PC-3 (cell line): ENCODE data around the gene RNF141. TPM values are rescaled to one million over a fixed set of nuclear protein-coding genes. Genes with fewer than 3 reads are reported as not detected.

ENCODE experiments used
- ATAC-seq: fragments of 200-7000 bp; cut with Tn5 transposase; 2 replicates; pipeline ENCODE4 v1.9.1; 2020; ENCODE audit warnings: mild to moderate bottlenecking, moderate library complexity
- BruUV-seq: library from RNA; stranded (reverse); fragments of 400-500 nt; replicated peaks from 2 replicates; lab custom pipeline; 2021; lab: Mats Ljungman, UMichigan
- CTCF ChIA-PET: fragments of 300-600 bp; sonication (Branson Sonifier 250); formaldehyde crosslinking; loops from one replicate; lab custom pipeline; 2022; ENCODE audit warnings: antibody characterized with exemption; lab: Charles Lee
- POLR2A ChIA-PET: fragments of 300-600 bp; sonication (Branson Sonifier 250); formaldehyde crosslinking; loops from one replicate; lab custom pipeline; 2022; ENCODE audit warnings: antibody characterized with exemption; ENCODE audit not compliant: unreplicated experiment; lab: Charles Lee
- DNase-seq: peaks from one replicate; pipeline ENCODE4 v3.0.0-alpha.2; 2015
- H2AFZ ChIP-seq: fragments of 300-600 bp; sonication (generic); 2 replicates; pipeline ENCODE4 v1.6.0; 2016; ENCODE audit warnings: antibody characterized with exemption, low read length
- H3F3A ChIP-seq: fragments of 300-600 bp; sonication (generic); one replicate; pipeline ENCODE4 v1.6.0; 2017; ENCODE audit warnings: antibody characterized with exemption, low read length, control low read depth, mild to moderate bottlenecking; ENCODE audit not compliant: unreplicated experiment
- H3K27ac ChIP-seq: fragments of 300-600 bp; sonication (generic); 2 replicates; pipeline ENCODE4 v1.5.1; 2016; ENCODE audit warnings: mild to moderate bottlenecking, low read length
- H3K27me3 ChIP-seq: fragments of 300-600 bp; sonication (generic); 2 replicates; pipeline ENCODE4 v1.6.1; 2016; ENCODE audit warnings: low read length, mixed read lengths
- H3K36me3 ChIP-seq: fragments of 300-600 bp; sonication (generic); 2 replicates; pipeline ENCODE4 v1.6.1; 2016; ENCODE audit warnings: low read depth, mixed run types, low read length, mixed read lengths
- H3K4me1 ChIP-seq: fragments of 300-600 bp; sonication (generic); 2 replicates; pipeline ENCODE4 v1.5.1; 2016; ENCODE audit warnings: low read length; ENCODE audit not compliant: insufficient read depth
- H3K4me2 ChIP-seq: fragments of 300-600 bp; sonication (generic); 2 replicates; pipeline ENCODE4 v1.6.0; 2016; ENCODE audit warnings: low read length
- H3K4me3 ChIP-seq: fragments of 300-600 bp; sonication (generic); 2 replicates; pipeline ENCODE4 v1.5.1; 2016; ENCODE audit warnings: mild to moderate bottlenecking, low read length, mixed read lengths
- H3K79me2 ChIP-seq: fragments of 300-600 bp; sonication (generic); 2 replicates; pipeline ENCODE4 v1.6.1; 2017; ENCODE audit warnings: low read length, mixed read lengths
- H3K9ac ChIP-seq: fragments of 300-600 bp; sonication (generic); 2 replicates; pipeline ENCODE4 v1.6.0; 2016; ENCODE audit warnings: mild to moderate bottlenecking, low read length
- H3K9me2 ChIP-seq: fragments of 300-600 bp; sonication (generic); replicated peaks from 2 replicates; pipeline ENCODE4 v1.6.1; 2016; ENCODE audit warnings: mixed run types, low read length, mixed read lengths
- H3K9me3 ChIP-seq: fragments of 300-600 bp; sonication (generic); 2 replicates; pipeline ENCODE4 v1.6.1; 2016; ENCODE audit warnings: low read length, mixed read lengths
- H4K20me1 ChIP-seq: fragments of 300-600 bp; sonication (generic); 2 replicates; pipeline ENCODE4 v1.6.1; 2016; ENCODE audit warnings: low read length, mixed read lengths
- CTCF ChIP-seq: fragments of 300-600 bp; sonication (generic); conservative IDR thresholded peaks from 2 replicates; pipeline ENCODE4 v1.5.1; 2017; ENCODE audit warnings: antibody characterized with exemption, low read depth, mild to moderate bottlenecking, low read length
- EZH2 ChIP-seq: fragments of 300-600 bp; sonication (generic); IDR thresholded peaks from one replicate; pipeline ENCODE4 v1.6.1; 2017; ENCODE audit warnings: antibody characterized with exemption, mild to moderate bottlenecking, low read length; ENCODE audit not compliant: unreplicated experiment
- EZH2phosphoT487 ChIP-seq: fragments of 300-600 bp; sonication (generic); IDR thresholded peaks from 2 replicates; pipeline ENCODE4 v1.6.1; 2018; ENCODE audit warnings: mild to moderate bottlenecking, antibody characterized with exemption, low read length, borderline replicate concordance
- intact Hi-C: fragments of 100-400 bp; cut with micrococcal nuclease; formaldehyde crosslinking; loops from 2 replicates; pipeline ENCODE4 v1.9.0; 2023
- total RNA-seq: library from RNA; depleted of rRNA; stranded (reverse); fragments of >200 nt; gene quantifications from 2 replicates; pipeline ENCODE4 v1.2.3, GENCODE V29; 2014

The RNF141 gene
- total RNA-seq, 1 experiment from 2014 or later: 13.8 TPM

- Histone ChIP-seq H3K9ac (no peak overlapping the region), H3K4me1 (peaks cover 15% of the 10 kb centered on the region), H3F3A (no peaks in the 10 kb centered on the region), H3K4me3 (no peak overlapping the region), H3K79me2 (no peaks in the 10 kb centered on the region), H3K27ac (no peak overlapping the region), H3K9me3 (no peaks in the 10 kb centered on the region), H3K36me3 (no peaks in the 10 kb centered on the region), H3K9me2 (no peaks in the 10 kb centered on the region), H2AFZ (no peak overlapping the region), H4K20me1 (no peaks in the 10 kb centered on the region), H3K4me2 (no peak overlapping the region), H3K27me3 (no peaks in the 10 kb centered on the region)
- TF ChIP-seq CTCF: no peak
- TF ChIP-seq EZH2phosphoT487: no peak
- TF ChIP-seq EZH2: no peak
- intact Hi-C loops: no loop called here
- CTCF ChIA-PET: no interaction called here
- ATAC-seq: no peak
- BruUV-seq: no TSS peak
- POLR2A ChIA-PET: no interaction called here
- no peak for DNase-seq
Measured at GRCh38 chr11:10565493-10565892, 24.5 kb upstream of the RNF141 start.

GRCh38 chr11:10564696-10565318 lies 23.8 kb upstream of the RNF141 start:
- ATAC-seq: peak; percentile 23; the same call in 1 of the 2 replicates
- ChIA-PET POLR2A (interaction anchor here (0.6 kb wide), 1 partner anchor 132 kb away, joined by 3 read pairs; no protein-coding TSS in a partner anchor), CTCF (no interaction called here)
- TF ChIP-seq CTCF: peak; percentile 51; the same call in 1 of the 2 replicates
- no peak for TF ChIP-seq EZH2
- Histone ChIP-seq H3K27me3 (no peaks in the 10 kb centered on the region), H3K9me2 (no peaks in the 10 kb centered on the region), H3K4me2 (no peak overlapping the region), H3K79me2 (no peaks in the 10 kb centered on the region), H3K4me3 (no peak overlapping the region), H3K27ac (no peak overlapping the region), H2AFZ (no peak overlapping the region), H3F3A (no peaks in the 10 kb centered on the region), H3K9ac (no peak overlapping the region), H4K20me1 (no peaks in the 10 kb centered on the region), H3K4me1 (peaks cover 18% of the 10 kb centered on the region), H3K9me3 (no peaks in the 10 kb centered on the region), H3K36me3 (no peaks in the 10 kb centered on the region)
- intact Hi-C loops: loop anchor here (5.0 kb wide), 1 partner anchor 87 kb away; no protein-coding TSS in a partner anchor
- BruUV-seq: no TSS peak
- DNase-seq: peak; percentile 33

GRCh38 chr11:10564030-10564429 lies 23.0 kb upstream of the RNF141 start:
- POLR2A ChIA-PET: no interaction called here
- H3K9ac ChIP-seq: no peak overlapping the region
- no peaks in the 10 kb centered on the region for H3F3A ChIP-seq
- no peaks in the 10 kb centered on the region for H3K27me3 ChIP-seq
- no TSS peak for BruUV-seq
- H3K4me2 ChIP-seq: no peak overlapping the region
- H3K9me2 ChIP-seq: no peaks in the 10 kb centered on the region
- no peaks in the 10 kb centered on the region for H3K9me3 ChIP-seq
- intact Hi-C loops: loop anchor here (5.0 kb wide), 1 partner anchor 88 kb away; no protein-coding TSS in a partner anchor
- DNase-seq (no peak), ATAC-seq (no peak)
- TF ChIP-seq CTCF (no peak), EZH2 (no peak), EZH2phosphoT487 (no peak)
- no peak overlapping the region for H3K4me3 ChIP-seq
- CTCF ChIA-PET: no interaction called here
- H3K79me2 ChIP-seq: no peaks in the 10 kb centered on the region
- H3K36me3 ChIP-seq: no peaks in the 10 kb centered on the region
- no peak overlapping the region for H3K27ac ChIP-seq
- no peaks in the 10 kb centered on the region for H4K20me1 ChIP-seq
- H2AFZ ChIP-seq: no peak overlapping the region
- peaks cover 18% of the 10 kb centered on the region for H3K4me1 ChIP-seq
